ENCODE measurements around the gene ADCY3.

Gene ADCY3

DNA sequence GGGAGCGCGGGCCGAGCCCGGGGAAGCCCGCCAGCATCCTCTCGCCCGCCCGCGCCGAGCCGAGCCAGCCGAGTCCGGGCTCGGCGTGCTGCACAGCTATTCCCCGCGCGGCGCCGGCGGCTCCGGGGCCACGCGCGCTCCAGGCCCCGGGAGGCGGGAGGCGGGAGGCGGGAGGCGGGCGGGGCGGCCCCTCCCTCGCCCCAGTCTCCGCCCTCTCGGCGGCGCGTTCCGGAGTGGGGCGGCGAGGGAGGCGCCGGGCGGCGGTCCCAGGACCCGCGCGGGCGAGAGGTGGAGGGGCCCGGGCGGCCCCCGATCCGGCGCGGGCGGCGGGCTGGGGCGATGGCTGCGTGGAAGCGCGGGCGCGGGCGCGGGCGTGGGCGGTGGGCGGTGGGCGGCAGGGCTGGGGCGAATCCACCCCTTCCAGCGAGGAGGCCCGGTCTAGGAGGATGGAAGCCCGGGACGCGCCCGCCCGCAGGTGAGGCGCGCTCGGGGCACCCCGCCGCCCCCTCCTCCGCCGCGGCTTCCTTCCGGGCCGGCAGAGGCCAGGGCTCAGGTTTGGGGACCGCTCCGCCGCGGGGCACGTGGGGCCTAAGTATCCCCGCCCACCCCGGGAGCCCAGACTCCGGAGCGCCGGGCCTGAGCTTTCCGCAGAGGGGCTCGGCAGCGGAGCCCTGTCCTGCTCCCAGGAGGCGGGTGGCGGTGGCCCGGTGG is at the start of gene ADCY3:
Gene ADCY3, minus strand, starts transcription at position 140 of the 711 bp plus-strand sequence. CDS start 1,250 bp downstream, outside the sequence.
- Histone ChIP-seq H3K36me3 (ENCODE audit: insufficient read depth, low read length) (peaks cover 14% of the 10 kb centered on the region; the same call in 1 of the 2 replicates), H3K9me3 (ENCODE audit: low read length) (no peaks in the 10 kb centered on the region), H3K27me3 (ENCODE audit: insufficient read depth, low read length) (no peaks in the 10 kb centered on the region), H2AFZ (ENCODE audit: low read length) (no peak within 1 kb of the TSS), H3K4me1 (ENCODE audit: insufficient read depth, low read length, severe bottlenecking) (peaks cover 40% of the 10 kb centered on the region), H3K4me3 (ENCODE audit: low read depth, low read length, poor library complexity, severe bottlenecking) (peak within 1 kb of the TSS; percentile 69), H3K27ac (ENCODE audit: low read depth, low read length, poor library complexity, severe bottlenecking) (peak within 1 kb of the TSS; percentile 31), H3F3A (ENCODE audit: insufficient read depth, low read length) (no peaks in the 10 kb centered on the region), H3K9ac (ENCODE audit: low read length) (peak within 1 kb of the TSS; percentile 68), H3K79me2 (ENCODE audit: insufficient read depth, low read length) (no peaks in the 10 kb centered on the region), H4K20me1 (ENCODE audit: insufficient read depth, low read length) (no peaks in the 10 kb centered on the region), H3K4me2 (ENCODE audit: low read length) (peak within 1 kb of the TSS; percentile 83), H3K9me2 (ENCODE audit: low read depth, low read length) (no peaks in the 10 kb centered on the region)
- TF ChIP-seq, protein P1, sequence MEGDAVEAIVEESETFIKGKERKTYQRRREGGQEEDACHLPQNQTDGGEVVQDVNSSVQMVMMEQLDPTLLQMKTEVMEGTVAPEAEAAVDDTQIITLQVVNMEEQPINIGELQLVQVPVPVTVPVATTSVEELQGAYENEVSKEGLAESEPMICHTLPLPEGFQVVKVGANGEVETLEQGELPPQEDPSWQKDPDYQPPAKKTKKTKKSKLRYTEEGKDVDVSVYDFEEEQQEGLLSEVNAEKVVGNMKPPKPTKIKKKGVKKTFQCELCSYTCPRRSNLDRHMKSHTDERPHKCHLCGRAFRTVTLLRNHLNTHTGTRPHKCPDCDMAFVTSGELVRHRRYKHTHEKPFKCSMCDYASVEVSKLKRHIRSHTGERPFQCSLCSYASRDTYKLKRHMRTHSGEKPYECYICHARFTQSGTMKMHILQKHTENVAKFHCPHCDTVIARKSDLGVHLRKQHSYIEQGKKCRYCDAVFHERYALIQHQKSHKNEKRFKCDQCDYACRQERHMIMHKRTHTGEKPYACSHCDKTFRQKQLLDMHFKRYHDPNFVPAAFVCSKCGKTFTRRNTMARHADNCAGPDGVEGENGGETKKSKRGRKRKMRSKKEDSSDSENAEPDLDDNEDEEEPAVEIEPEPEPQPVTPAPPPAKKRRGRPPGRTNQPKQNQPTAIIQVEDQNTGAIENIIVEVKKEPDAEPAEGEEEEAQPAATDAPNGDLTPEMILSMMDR (IDR thresholded peaks at IDR 0.05; ENCODE audit: low read length) = no peak
- TF ChIP-seq EZH2 (IDR thresholded peaks at IDR 0.05; ENCODE audit: borderline replicate concordance, low read length) = no peak

- Histone ChIP-seq H3K4me3 (ENCODE audit: low read depth, low read length, poor library complexity, severe bottlenecking) (no peak overlapping the region), H3K4me1 (ENCODE audit: insufficient read depth, low read length, severe bottlenecking) (peaks cover 17% of the 10 kb centered on the region), H4K20me1 (ENCODE audit: insufficient read depth, low read length) (no peaks in the 10 kb centered on the region), H3K9ac (ENCODE audit: low read length) (no peak overlapping the region), H3K79me2 (ENCODE audit: insufficient read depth, low read length) (peaks cover 4% of the 10 kb centered on the region; the same call in 1 of the 2 replicates), H3K4me2 (ENCODE audit: low read length) (no peak overlapping the region), H3K9me2 (ENCODE audit: low read depth, low read length) (no peaks in the 10 kb centered on the region), H3K27ac (ENCODE audit: low read depth, low read length, poor library complexity, severe bottlenecking) (no peak overlapping the region), H3F3A (ENCODE audit: insufficient read depth, low read length) (no peaks in the 10 kb centered on the region; the same call in 1 of the 2 replicates), H3K27me3 (ENCODE audit: insufficient read depth, low read length) (no peaks in the 10 kb centered on the region), H3K9me3 (ENCODE audit: low read length) (no peaks in the 10 kb centered on the region), H2AFZ (ENCODE audit: low read length) (no peak overlapping the region), H3K36me3 (ENCODE audit: insufficient read depth, low read length) (peaks cover 18% of the 10 kb centered on the region; the same call in 1 of the 2 replicates)
- no peak for TF ChIP-seq EZH2 (IDR thresholded peaks at IDR 0.05; ENCODE audit: borderline replicate concordance, low read length)
- TF ChIP-seq, protein P1 (IDR thresholded peaks at IDR 0.05; ENCODE audit: low read length) = no peak
These were observed 49.7 kb upstream of the ADCY3 start for GRCh38 chr2:24969784-24970183.

GRCh38 chr2:24961903-24962302 is 41.9 kb upstream of the ADCY3 start:
- no peak for TF ChIP-seq EZH2 (IDR thresholded peaks at IDR 0.05; ENCODE audit: borderline replicate concordance, low read length)
- TF ChIP-seq, protein P1 (IDR thresholded peaks at IDR 0.05; ENCODE audit: low read length) = no peak
- H3K9me3 ChIP-seq (ENCODE audit: low read length) = no peaks in the 10 kb centered on the region
- H3K36me3 ChIP-seq (ENCODE audit: insufficient read depth, low read length) = peaks cover 74% of the 10 kb centered on the region

More at GRCh38 chr2:24961903-24962302, 41.9 kb upstream of the ADCY3 start:
- Histone ChIP-seq H3K9ac (ENCODE audit: low read length) (no peak overlapping the region), H3K79me2 (ENCODE audit: insufficient read depth, low read length) (peaks cover 3% of the 10 kb centered on the region; the same call in 1 of the 2 replicates), H3K27me3 (ENCODE audit: insufficient read depth, low read length) (no peaks in the 10 kb centered on the region), H2AFZ (ENCODE audit: low read length) (no peak overlapping the region), H3K27ac (ENCODE audit: low read depth, low read length, poor library complexity, severe bottlenecking) (no peak overlapping the region), H3K4me2 (ENCODE audit: low read length) (no peak overlapping the region), H4K20me1 (ENCODE audit: insufficient read depth, low read length) (no peaks in the 10 kb centered on the region), H3F3A (ENCODE audit: insufficient read depth, low read length) (no peaks in the 10 kb centered on the region), H3K4me3 (ENCODE audit: low read depth, low read length, poor library complexity, severe bottlenecking) (no peak overlapping the region), H3K9me2 (ENCODE audit: low read depth, low read length) (no peaks in the 10 kb centered on the region), H3K4me1 (ENCODE audit: insufficient read depth, low read length, severe bottlenecking) (no peaks in the 10 kb centered on the region)

Data from OCI-LY1 (cell line).